Effector memory CD4-positive, alpha-beta T cell (primary cell): ENCODE measurements around the gene VSIR.

Source experiments
- DNase-seq, 3 donors: peaks; one replicate each; pipeline ENCODE4 v3.0.0-alpha.2; 2020
- H3K27ac ChIP-seq: 2 replicates; pipeline ENCODE4 v1.7.0; 2013; ENCODE audit warnings: mild to moderate bottlenecking, low read length, moderate library complexity; ENCODE audit not compliant: insufficient read depth, poor library complexity, severe bottlenecking
- H3K27me3 ChIP-seq: replicated peaks from 2 replicates; pipeline ENCODE4 v1.7.0; 2013; ENCODE audit warnings: mild to moderate bottlenecking, low read length; ENCODE audit not compliant: insufficient read depth, control insufficient read depth, poor library complexity, severe bottlenecking
- H3K36me3 ChIP-seq: 2 replicates; pipeline ENCODE4 v1.7.0; 2013; ENCODE audit warnings: mild to moderate bottlenecking, low read length, moderate library complexity; ENCODE audit not compliant: control insufficient read depth, insufficient read depth
- H3K4me1 ChIP-seq: 2 replicates; pipeline ENCODE4 v1.7.0; 2013; ENCODE audit warnings: low read length, mild to moderate bottlenecking; ENCODE audit not compliant: control insufficient read depth, insufficient read depth, poor library complexity, severe bottlenecking
- H3K4me3 ChIP-seq: 2 replicates; pipeline ENCODE4 v1.7.0; 2013; ENCODE audit warnings: low read length, low read depth, mild to moderate bottlenecking; ENCODE audit not compliant: insufficient read depth, poor library complexity, severe bottlenecking
- H3K9me3 ChIP-seq: 2 replicates; pipeline ENCODE4 v1.7.0; 2013; ENCODE audit warnings: mild to moderate bottlenecking, low read length, moderate library complexity; ENCODE audit not compliant: control insufficient read depth
- total RNA-seq, 3 donors: gene quantifications; one replicate each; lab custom pipeline; 2026; lab: John Stamatoyannopoulos, UW

VSIR gene
- total RNA-seq: 199 to 215 (median 213) reads per million in 3 donors

- peak within 1 kb of the TSS; percentile 88 for H3K27ac ChIP-seq
Observed at GRCh38 chr10:71773221-71773971, at the start of gene VSIR. TSS of gene VSIR (minus strand) at chr10:71773520. CDS start at chr10:71773439, 81 bp downstream.

DNA sequence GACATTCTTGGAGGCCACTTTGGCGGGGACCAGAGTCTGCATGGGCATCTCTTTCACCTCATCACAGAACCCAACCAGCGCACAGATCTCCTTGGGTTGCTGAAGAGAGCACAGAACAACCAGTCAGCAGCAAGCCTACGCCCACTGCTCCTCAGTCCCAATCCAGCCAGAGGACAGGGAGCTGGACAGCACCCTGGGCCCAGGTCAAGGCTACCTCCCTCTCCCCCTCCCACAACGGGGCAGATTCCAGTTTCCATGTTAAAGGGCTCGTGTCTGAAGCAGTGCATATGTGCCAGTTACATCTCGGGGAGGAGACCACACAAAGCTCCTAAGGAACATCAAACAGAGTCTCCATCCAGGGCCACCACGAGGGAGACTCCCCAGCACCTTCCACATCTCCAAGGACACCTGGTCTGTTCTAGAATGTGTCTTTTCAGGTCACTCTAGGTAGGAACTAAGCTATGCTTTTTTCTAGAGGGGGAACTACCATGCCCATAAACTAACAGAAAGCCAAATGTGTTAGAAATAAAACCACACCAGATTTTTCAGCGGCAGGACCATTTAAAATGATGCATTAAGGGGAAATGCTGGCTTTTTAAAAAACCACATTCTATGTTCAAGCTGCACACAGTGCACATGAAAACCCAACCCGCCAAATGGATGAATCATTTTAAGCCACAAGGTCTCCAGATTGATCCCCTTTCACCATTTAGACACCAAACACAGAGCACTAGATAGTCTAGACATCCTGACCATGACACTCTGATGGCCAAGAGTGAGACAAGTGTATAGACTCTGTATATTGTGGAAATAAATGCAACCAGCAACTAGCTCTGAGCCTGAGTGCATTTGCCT, 48.8 kb upstream of the VSIR start:
- DNase-seq: no peak
- H3K27ac ChIP-seq: no peak overlapping the region
- no peak overlapping the region for H3K4me3 ChIP-seq
- H3K4me1 ChIP-seq: no peaks in the 10 kb centered on the region
- no peaks in the 10 kb centered on the region for H3K9me3 ChIP-seq
- peaks cover 92% of the 10 kb centered on the region for H3K36me3 ChIP-seq
- no peaks in the 10 kb centered on the region for H3K27me3 ChIP-seq

More at GRCh38 chr10:71773221-71773971, at the start of gene VSIR:
- DNase-seq: peak; percentile 87 to 92 (median 88)
- Histone ChIP-seq H3K27me3 (no peaks in the 10 kb centered on the region), H3K36me3 (peaks cover 3% of the 10 kb centered on the region), H3K4me1 (peaks cover 36% of the 10 kb centered on the region), H3K4me3 (peak within 1 kb of the TSS; percentile 97), H3K9me3 (no peaks in the 10 kb centered on the region)

GRCh38 chr10:71820966-71821365, 47.6 kb upstream of the VSIR start:
- no peak overlapping the region for H3K27ac ChIP-seq
- H3K36me3 ChIP-seq: peaks cover 94% of the 10 kb centered on the region
- no peak for DNase-seq
- H3K9me3 ChIP-seq: no peaks in the 10 kb centered on the region
- no peak overlapping the region for H3K4me3 ChIP-seq
- no peaks in the 10 kb centered on the region for H3K4me1 ChIP-seq
- H3K27me3 ChIP-seq: no peaks in the 10 kb centered on the region

- DNase-seq: no peak
- Histone ChIP-seq H3K4me1 (no peaks in the 10 kb centered on the region), H3K4me3 (no peak overlapping the region), H3K36me3 (peaks cover 87% of the 10 kb centered on the region), H3K27ac (no peak overlapping the region), H3K27me3 (no peaks in the 10 kb centered on the region), H3K9me3 (no peaks in the 10 kb centered on the region)
Observed at GRCh38 chr10:71819985-71820384, 46.7 kb upstream of the VSIR start.

DNA sequence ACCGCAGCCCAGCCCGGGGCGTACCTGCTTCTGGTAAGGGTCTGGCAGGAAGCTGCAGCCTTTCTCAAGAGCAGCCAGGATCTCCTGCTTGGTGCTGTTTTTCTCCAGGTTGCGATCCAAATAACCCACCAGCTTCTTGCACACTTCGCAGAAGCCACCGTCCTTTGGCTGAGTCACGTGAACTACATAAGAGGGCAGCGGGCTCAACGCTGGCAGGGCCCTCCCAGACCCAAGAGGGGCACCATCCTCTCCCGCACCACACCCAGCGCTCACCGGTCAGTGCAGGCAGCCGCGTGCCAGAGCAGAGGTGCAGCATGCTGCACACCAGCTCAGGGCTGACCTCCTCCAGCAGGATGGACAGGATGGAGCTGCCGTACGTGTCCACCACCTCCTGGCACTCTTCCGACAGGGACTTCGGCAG, 46.1 kb upstream of the VSIR start:
- H3K9me3 ChIP-seq: no peaks in the 10 kb centered on the region
- no peak for DNase-seq
- H3K36me3 ChIP-seq: peaks cover 83% of the 10 kb centered on the region
- H3K4me3 ChIP-seq: no peak overlapping the region
- no peaks in the 10 kb centered on the region for H3K4me1 ChIP-seq
- no peak overlapping the region for H3K27ac ChIP-seq
- no peaks in the 10 kb centered on the region for H3K27me3 ChIP-seq

DNA sequence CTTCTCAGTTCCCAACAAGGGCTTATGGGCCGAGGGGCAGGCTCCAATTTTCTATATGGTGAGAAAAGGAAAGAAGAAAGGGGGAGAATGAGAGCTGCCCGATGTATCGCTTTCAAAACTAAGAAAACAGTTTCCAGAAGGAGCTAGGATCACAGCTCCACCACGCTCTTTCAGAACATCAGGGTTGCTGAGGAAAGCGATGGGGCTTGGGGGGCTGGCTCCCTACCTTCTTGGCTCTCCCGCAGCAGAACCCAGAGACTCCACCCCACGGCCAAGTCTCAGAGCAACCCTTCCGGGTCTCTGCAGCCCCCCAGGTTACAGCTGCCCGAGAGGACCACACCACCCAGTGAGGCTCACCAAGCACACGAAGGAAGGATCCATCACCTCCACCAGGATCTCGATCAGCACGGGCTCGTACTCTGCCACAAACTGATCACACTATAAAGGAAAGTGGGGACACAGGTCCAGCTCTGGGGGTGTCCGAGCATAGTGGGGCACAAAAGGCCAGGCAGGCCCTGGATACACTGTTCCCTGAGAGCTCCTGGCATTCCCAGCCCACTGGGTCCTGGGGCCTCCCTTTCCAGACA, 45.4 kb upstream of the VSIR start:
- no peaks in the 10 kb centered on the region for H3K27me3 ChIP-seq
- no peak for DNase-seq
- no peaks in the 10 kb centered on the region for H3K4me1 ChIP-seq
- H3K27ac ChIP-seq: no peak overlapping the region
- no peaks in the 10 kb centered on the region for H3K9me3 ChIP-seq
- H3K36me3 ChIP-seq: peaks cover 76% of the 10 kb centered on the region
- no peak overlapping the region for H3K4me3 ChIP-seq

- Histone ChIP-seq H3K36me3 (peaks cover 69% of the 10 kb centered on the region), H3K9me3 (no peaks in the 10 kb centered on the region), H3K4me3 (no peak overlapping the region), H3K4me1 (no peaks in the 10 kb centered on the region), H3K27me3 (no peaks in the 10 kb centered on the region), H3K27ac (no peak overlapping the region)
- no peak for DNase-seq
Observed at GRCh38 chr10:71817831-71818655, 44.7 kb upstream of the VSIR start.

DNA sequence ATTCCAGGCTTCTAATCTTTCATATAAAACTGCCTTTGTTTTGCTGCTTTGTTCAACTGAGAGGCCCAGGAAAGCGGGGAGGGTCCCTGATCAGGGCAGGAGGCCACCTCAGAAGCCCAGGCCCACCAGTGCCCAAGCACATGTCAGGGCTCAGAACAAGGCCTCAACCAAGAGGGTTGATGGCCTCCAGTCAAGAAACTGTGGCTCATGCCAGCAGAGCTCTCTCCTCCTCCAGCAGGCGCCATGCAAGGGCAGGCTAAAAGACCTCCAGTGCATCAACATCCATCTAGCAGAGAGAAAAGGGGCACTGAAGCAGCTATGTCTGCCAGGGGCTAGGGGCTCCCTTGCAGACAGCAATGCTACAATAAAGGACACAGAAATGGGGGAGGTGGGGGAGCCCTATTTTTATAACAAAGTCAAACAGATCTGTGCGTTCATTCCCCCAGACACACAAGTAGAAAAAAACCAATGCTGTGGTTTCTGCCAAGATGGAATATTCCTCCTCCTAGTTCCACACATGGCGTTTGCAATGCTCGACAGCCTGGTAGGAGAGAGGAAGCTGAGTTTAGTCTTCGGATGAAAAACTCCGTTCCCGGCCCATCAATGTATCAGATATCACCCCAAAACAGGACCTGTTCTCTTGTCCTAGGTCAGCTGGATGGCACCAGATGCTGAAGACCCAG, 43.8 kb upstream of the VSIR start:
- Histone ChIP-seq H3K27ac (no peak overlapping the region), H3K4me1 (no peaks in the 10 kb centered on the region), H3K27me3 (no peaks in the 10 kb centered on the region), H3K9me3 (no peaks in the 10 kb centered on the region), H3K4me3 (no peak overlapping the region), H3K36me3 (peaks cover 64% of the 10 kb centered on the region)
- no peak for DNase-seq

DNA sequence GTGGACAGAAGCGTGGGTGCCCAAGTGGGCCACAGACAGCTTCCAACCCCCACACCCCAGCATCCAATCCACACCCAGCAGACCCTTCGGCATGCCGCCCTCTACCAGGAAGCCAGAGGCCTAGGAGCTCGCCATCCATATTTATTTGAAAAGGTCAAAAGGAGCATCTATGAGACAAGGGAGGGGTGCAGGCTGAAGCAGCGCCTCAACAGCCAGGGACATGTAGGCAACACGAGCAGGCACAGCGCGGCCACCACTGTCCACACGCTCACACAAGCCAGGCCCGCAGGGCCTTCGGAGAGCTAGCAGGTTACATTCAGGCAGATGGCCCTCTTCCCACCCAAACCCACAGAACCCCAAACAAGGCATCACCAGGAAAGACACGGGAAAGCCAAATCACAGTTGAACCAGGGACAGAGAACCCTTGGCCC, 43.1 kb upstream of the VSIR start:
- no peak overlapping the region for H3K4me3 ChIP-seq
- H3K27ac ChIP-seq: no peak overlapping the region
- no peaks in the 10 kb centered on the region for H3K4me1 ChIP-seq
- no peak for DNase-seq
- H3K36me3 ChIP-seq: peaks cover 58% of the 10 kb centered on the region
- H3K9me3 ChIP-seq: no peaks in the 10 kb centered on the region
- no peaks in the 10 kb centered on the region for H3K27me3 ChIP-seq
